Loucy (cell line): ENCODE results near the gene MAML2.

Experiments used
- EZH2phosphoT487 ChIP-seq: fragments of 200-600 bp; IDR thresholded peaks from 2 replicates; pipeline ENCODE4 v1.6.1; 2018; ENCODE audit warnings: antibody characterized with exemption, mild to moderate bottlenecking, moderate library complexity, borderline replicate concordance
- TF ChIP-seq, protein P1 (sequence below): fragments of 200-600 bp; sonication (generic); conservative IDR thresholded peaks from 2 replicates; pipeline ENCODE4 v1.5.1; 2014; ENCODE audit warnings: mild to moderate bottlenecking, antibody characterized with exemption, low read length

DNA sequence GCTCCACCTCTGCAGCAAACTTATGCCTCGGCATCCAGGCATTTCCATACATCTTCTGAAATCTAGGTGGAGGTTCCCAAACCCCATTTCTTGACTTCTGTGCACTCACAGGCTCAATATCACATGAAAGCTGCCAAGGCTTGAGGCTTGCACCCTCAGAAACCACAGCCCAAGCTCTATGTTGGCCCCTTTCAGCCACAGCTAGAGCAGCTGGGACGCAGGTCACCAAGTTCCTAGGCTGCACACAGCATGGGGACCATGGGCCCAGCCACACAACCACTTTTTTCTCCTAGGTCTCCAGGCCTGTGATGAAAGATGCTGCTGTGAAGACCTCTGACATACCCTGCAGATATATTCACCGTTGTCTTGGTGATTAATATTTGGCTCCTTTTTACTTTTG is 394.4 kb downstream of the MAML2 start:
- TF ChIP-seq, protein P1, sequence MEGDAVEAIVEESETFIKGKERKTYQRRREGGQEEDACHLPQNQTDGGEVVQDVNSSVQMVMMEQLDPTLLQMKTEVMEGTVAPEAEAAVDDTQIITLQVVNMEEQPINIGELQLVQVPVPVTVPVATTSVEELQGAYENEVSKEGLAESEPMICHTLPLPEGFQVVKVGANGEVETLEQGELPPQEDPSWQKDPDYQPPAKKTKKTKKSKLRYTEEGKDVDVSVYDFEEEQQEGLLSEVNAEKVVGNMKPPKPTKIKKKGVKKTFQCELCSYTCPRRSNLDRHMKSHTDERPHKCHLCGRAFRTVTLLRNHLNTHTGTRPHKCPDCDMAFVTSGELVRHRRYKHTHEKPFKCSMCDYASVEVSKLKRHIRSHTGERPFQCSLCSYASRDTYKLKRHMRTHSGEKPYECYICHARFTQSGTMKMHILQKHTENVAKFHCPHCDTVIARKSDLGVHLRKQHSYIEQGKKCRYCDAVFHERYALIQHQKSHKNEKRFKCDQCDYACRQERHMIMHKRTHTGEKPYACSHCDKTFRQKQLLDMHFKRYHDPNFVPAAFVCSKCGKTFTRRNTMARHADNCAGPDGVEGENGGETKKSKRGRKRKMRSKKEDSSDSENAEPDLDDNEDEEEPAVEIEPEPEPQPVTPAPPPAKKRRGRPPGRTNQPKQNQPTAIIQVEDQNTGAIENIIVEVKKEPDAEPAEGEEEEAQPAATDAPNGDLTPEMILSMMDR, result no peak
- TF ChIP-seq EZH2phosphoT487, result no peak
